H9 (cell line): Measurements from ENCODE around the gene MAP3K9. TPM values are rescaled to one million over a fixed set of nuclear protein-coding genes. Genes with fewer than 3 reads are reported as not detected.

Source experiments
- DNase-seq: peaks from one replicate; pipeline ENCODE4 v3.0.0-alpha.2; 2017
- H2AFZ ChIP-seq: one replicate; pipeline ENCODE4 v1.6.1; 2013; ENCODE audit warnings: mild to moderate bottlenecking, low read length, control low read depth, moderate library complexity
- H2AK5ac ChIP-seq: 2 replicates; pipeline ENCODE4 v1.6.1; 2013; ENCODE audit warnings: low read length, control low read depth, mixed read lengths; ENCODE audit not compliant: insufficient read length
- H2BK120ac ChIP-seq: one replicate; pipeline ENCODE4 v1.6.1; 2013; ENCODE audit warnings: low read depth, mild to moderate bottlenecking, low read length, control low read depth, inconsistent platforms; ENCODE audit not compliant: poor library complexity, severe bottlenecking
- H2BK12ac ChIP-seq: 2 replicates; pipeline ENCODE4 v1.6.1; 2013; ENCODE audit warnings: low read length, control low read depth, mixed read lengths, low read depth; ENCODE audit not compliant: insufficient read length
- H2BK15ac ChIP-seq: 2 replicates; pipeline ENCODE4 v1.6.1; 2013; ENCODE audit warnings: low read depth, low read length, control low read depth
- H2BK20ac ChIP-seq: one replicate; pipeline ENCODE4 v1.6.1; 2013; ENCODE audit warnings: low read depth, mild to moderate bottlenecking, low read length, control low read depth, inconsistent platforms; ENCODE audit not compliant: poor library complexity, severe bottlenecking
- H2BK5ac ChIP-seq: 2 replicates; pipeline ENCODE4 v1.6.1; 2013; ENCODE audit warnings: low read length, control low read depth, mixed read lengths; ENCODE audit not compliant: insufficient read length
- H3K14ac ChIP-seq: 2 replicates; pipeline ENCODE4 v1.6.1; 2013; ENCODE audit warnings: low read length, control low read depth; ENCODE audit not compliant: insufficient read depth
- H3K18ac ChIP-seq: 2 replicates; pipeline ENCODE4 v1.6.1; 2013; ENCODE audit warnings: low read depth, mild to moderate bottlenecking, mixed read lengths, low read length, control low read depth; ENCODE audit not compliant: insufficient read length
- H3K23ac ChIP-seq: 2 replicates; pipeline ENCODE4 v1.6.1; 2013; ENCODE audit warnings: low read length, control low read depth, mixed read lengths, low read depth; ENCODE audit not compliant: insufficient read length
- H3K23me2 ChIP-seq: 2 replicates; pipeline ENCODE4 v1.6.1; 2013; ENCODE audit warnings: low read depth, mild to moderate bottlenecking, mixed read lengths, low read length, control low read depth; ENCODE audit not compliant: insufficient read length, poor library complexity, severe bottlenecking
- H3K27ac ChIP-seq: 2 replicates; pipeline ENCODE4 v1.5.1; 2013; ENCODE audit warnings: low read length, control low read depth, mixed read lengths, low read depth; ENCODE audit not compliant: insufficient read length
- H3K27me3 ChIP-seq: 2 replicates; pipeline ENCODE4 v1.6.1; 2013; ENCODE audit warnings: low read length, control low read depth, inconsistent platforms; ENCODE audit not compliant: insufficient read depth
- H3K4ac ChIP-seq: 2 replicates; pipeline ENCODE4 v1.6.1; 2013; ENCODE audit warnings: low read depth, mild to moderate bottlenecking, control low read depth, inconsistent platforms, low read length, moderate library complexity
- H3K4me1 ChIP-seq: 2 replicates; pipeline ENCODE4 v1.6.1; 2013; ENCODE audit warnings: low read length, control low read depth, inconsistent platforms; ENCODE audit not compliant: insufficient read depth
- H3K4me2 ChIP-seq: 2 replicates; pipeline ENCODE4 v1.6.1; 2013; ENCODE audit warnings: low read length, control low read depth, mixed read lengths; ENCODE audit not compliant: insufficient read length, insufficient read depth
- H3K56ac ChIP-seq: 2 replicates; pipeline ENCODE4 v1.6.1; 2013; ENCODE audit warnings: low read depth, mild to moderate bottlenecking, mixed read lengths, low read length, control low read depth; ENCODE audit not compliant: insufficient read length
- H3K79me1 ChIP-seq: 2 replicates; pipeline ENCODE4 v1.6.1; 2013; ENCODE audit warnings: low read depth, mild to moderate bottlenecking, moderate library complexity, low read length, control low read depth, inconsistent platforms; ENCODE audit not compliant: insufficient read depth, poor library complexity, severe bottlenecking
- H3K79me2 ChIP-seq: 2 replicates; pipeline ENCODE4 v1.6.1; 2013; ENCODE audit warnings: low read length, control low read depth, inconsistent platforms; ENCODE audit not compliant: insufficient read depth
- H3K9ac ChIP-seq: 2 replicates; pipeline ENCODE4 v1.6.1; 2013; ENCODE audit warnings: low read length, control low read depth, mixed read lengths; ENCODE audit not compliant: insufficient read length; ENCODE audit errors: extremely low read depth
- H3K9me3 ChIP-seq: one replicate; pipeline ENCODE4 v1.6.1; 2013; ENCODE audit warnings: low read depth, low read length, inconsistent platforms; ENCODE audit not compliant: control insufficient read depth
- H3T11ph ChIP-seq: one replicate; pipeline ENCODE4 v1.6.1; 2013; ENCODE audit warnings: mild to moderate bottlenecking, low read length, control low read depth, inconsistent platforms
- H4K20me1 ChIP-seq: one replicate; pipeline ENCODE4 v1.6.1; 2013; ENCODE audit not compliant: control insufficient read depth, insufficient read length, insufficient read depth
- H4K5ac ChIP-seq: 2 replicates; pipeline ENCODE4 v1.6.1; 2013; ENCODE audit warnings: low read depth, mild to moderate bottlenecking, mixed read lengths, low read length, control low read depth; ENCODE audit not compliant: insufficient read length
- H4K8ac ChIP-seq: replicated peaks from 2 replicates; pipeline ENCODE4 v1.6.1; 2013; ENCODE audit warnings: low read length, control low read depth, mixed read lengths, low read depth; ENCODE audit not compliant: insufficient read length
- H4K91ac ChIP-seq: 2 replicates; pipeline ENCODE4 v1.6.1; 2013; ENCODE audit warnings: low read depth, mild to moderate bottlenecking, moderate library complexity, mixed read lengths, low read length, control low read depth; ENCODE audit not compliant: insufficient read length
- H3K27ac Mint-ChIP-seq, 3 experiments: 2 replicates in 2 of 3; 3 replicates in 1 of 3; pipeline ENCODE4 v1.8.0; 2020 to 2021; ENCODE audit warnings: mixed read lengths in 3 of 3, mild to moderate bottlenecking in 1 of 3, moderate library complexity in 1 of 3
- H3K27me3 Mint-ChIP-seq: 2 replicates; pipeline ENCODE4 v1.8.0; 2021; ENCODE audit warnings: low read depth, mild to moderate bottlenecking, moderate library complexity, mixed read lengths
- H3K36me3 Mint-ChIP-seq, 3 experiments: 2 replicates in 2 of 3; 3 replicates in 1 of 3; pipeline ENCODE4 v1.8.0; 2020 to 2021; ENCODE audit warnings: low read depth in 3 of 3, mixed read lengths in 3 of 3; ENCODE audit not compliant: insufficient read depth in 1 of 3
- H3K4me1 Mint-ChIP-seq, 2 experiments: 2 replicates each; pipeline ENCODE4 v1.8.0; 2020; ENCODE audit warnings: mixed read lengths in 2 of 2
- H3K4me3 Mint-ChIP-seq, 2 experiments: 2 replicates in 1 of 2; 3 replicates in 1 of 2; pipeline ENCODE4 v1.8.0; 2020 to 2021; ENCODE audit warnings: mild to moderate bottlenecking in 2 of 2, mixed read lengths in 2 of 2, moderate library complexity in 1 of 2
- H3K9me3 Mint-ChIP-seq, 2 experiments: 2 replicates in 1 of 2; 3 replicates in 1 of 2; pipeline ENCODE4 v1.8.0; 2020; ENCODE audit warnings: mild to moderate bottlenecking in 2 of 2, mixed read lengths in 2 of 2, moderate library complexity in 1 of 2
- CTCF ChIP-seq: fragments of 200-600 bp; sonication (generic); conservative IDR thresholded peaks from 3 replicates; pipeline ENCODE4 v1.8.0; 2021; ENCODE audit warnings: antibody characterized with exemption, mild to moderate bottlenecking
- WGBS: extraction: QIAGEN DNeasy Blood & Tissue Kit; methylation state at CpG from one replicate; pipeline ENCODE4 v1.1.7; 2013; ENCODE audit warnings: missing lambda C conversion rate, low lambda C conversion rate, mixed read lengths; ENCODE audit not compliant: insufficient read length; ENCODE audit errors: extremely low coverage; 5-methylcytosine and 5-hydroxymethylcytosine counted together
- total RNA-seq: library from RNA; stranded (reverse); gene quantifications from 2 replicates; pipeline ENCODE4 v1.2.1, GENCODE V29; 2021

Gene MAP3K9
- total RNA-seq, 1 experiment from 2014 or later: 20.0 TPM

- Histone ChIP-seq H2BK120ac (no peak overlapping the region), H3K27me3 (no peaks in the 10 kb centered on the region), H3K23ac (no peak overlapping the region), H2AK5ac (no peak overlapping the region), H3K9ac (no peak overlapping the region), H4K20me1 (no peaks in the 10 kb centered on the region), H3K4ac (no peak overlapping the region), H2BK15ac (no peak overlapping the region), H2AFZ (no peak overlapping the region), H3K23me2 (no peaks in the 10 kb centered on the region), H4K91ac (no peak overlapping the region), H3K27ac (no peak overlapping the region), H4K5ac (no peak overlapping the region), H3K14ac (no peak overlapping the region), H3K4me2 (no peak overlapping the region), H3T11ph (no peak overlapping the region), H2BK5ac (no peak overlapping the region), H4K8ac (no peak overlapping the region), H2BK12ac (no peak overlapping the region), H3K4me1 (no peaks in the 10 kb centered on the region), H3K18ac (no peak overlapping the region), H2BK20ac (no peak overlapping the region), H3K56ac (no peak overlapping the region), H3K79me1 (peaks cover 18% of the 10 kb centered on the region), H3K79me2 (peaks cover 14% of the 10 kb centered on the region; the same call in 1 of the 2 replicates), H3K9me3 (no peaks in the 10 kb centered on the region)
- Mint-ChIP-seq H3K27ac (no peak overlapping the region), H3K27me3 (no peaks in the 10 kb centered on the region), H3K9me3 (no peaks in the 10 kb centered on the region), H3K36me3 (peaks cover 17 to 26% (median 23%) of the 10 kb centered on the region in 3 experiments), H3K4me3 (no peak overlapping the region), H3K4me1 (peaks cover 16 to 19% of the 10 kb centered on the region in 2 experiments)
- TF ChIP-seq CTCF: no peak
- no CpG with 5 or more reads among the region's 1 CpG for WGBS
- DNase-seq: no peak
Measured at GRCh38 chr14:70804556-70805162, 4.7 kb downstream of the MAP3K9 start.
